GM12878 (cell line): Measurements from ENCODE around the gene ENDOG. TPM values are rescaled to one million over a fixed set of nuclear protein-coding genes. Genes with fewer than 3 reads are reported as not detected.

ENCODE experiments used
- EZH2 ChIP-seq: IDR thresholded peaks from 2 replicates; pipeline ENCODE4 v1.6.1; 2012; ENCODE audit warnings: low read depth, mild to moderate bottlenecking, control low read depth, inconsistent platforms, low read length, borderline replicate concordance; ENCODE audit not compliant: control insufficient read depth
- HDAC6 ChIP-seq: fragments of 200-600 bp; sonication (generic); IDR thresholded peaks from one replicate; pipeline ENCODE4 v1.8.0; 2017; ENCODE audit warnings: antibody characterized with exemption; ENCODE audit not compliant: unreplicated experiment
- NFIC ChIP-seq: IDR thresholded peaks from 2 replicates; pipeline ENCODE4 v1.6.1; 2012; ENCODE audit warnings: low read depth, mild to moderate bottlenecking, inconsistent platforms, low read length, moderate library complexity
- NR2C1 ChIP-seq: fragments of 450-650 bp; IDR thresholded peaks from 2 replicates; pipeline ENCODE4 v1.6.1; 2017; ENCODE audit warnings: antibody characterized with exemption, mild to moderate bottlenecking, moderate library complexity
- RCOR1 ChIP-seq: conservative IDR thresholded peaks from 2 replicates; pipeline ENCODE4 v1.6.1; 2012; ENCODE audit warnings: low read depth, low read length, improper control_type of control experiment
- SP1 ChIP-seq: IDR thresholded peaks from one replicate; pipeline ENCODE4 v1.6.1; 2011; ENCODE audit warnings: low read depth, low read length
- SRF ChIP-seq, 2 experiments: IDR thresholded peaks; 2 replicates each; pipeline ENCODE4 v1.6.1; 2011; ENCODE audit warnings: low read depth in 2 of 2, low read length in 2 of 2, mild to moderate bottlenecking in 1 of 2, moderate library complexity in 1 of 2
- TARDBP ChIP-seq: IDR thresholded peaks from 2 replicates; pipeline ENCODE4 v1.6.1; 2016; ENCODE audit warnings: borderline replicate concordance
- YBX1 ChIP-seq: fragments of 450-650 bp; IDR thresholded peaks from 2 replicates; pipeline ENCODE4 v1.6.1; 2016; ENCODE audit warnings: antibody characterized with exemption
- polyA plus RNA-seq, 11 experiments: library from polyadenylated mRNA; depleted of rRNA in 4 of 11; unstranded in 6 of 11; stranded (reverse) in 5 of 11; fragments of >200 nt; fragmentation: Nextera tagmentation in 4 of 11; fragmentation: Illumina TruSeq in 1 of 11; extraction: Ambion mirVana in 4 of 11; extraction: Trizol in 1 of 11; gene quantifications; 1 replicate in 1 of 11; 2 replicates in 10 of 11; pipeline versions ENCODE4 v1.2.1 to v1.2.3, GENCODE V29; 2011 to 2016; ENCODE audit warnings: inconsistent platforms in 2 of 11, missing spikeins in 2 of 11, low read depth in 1 of 11
- total RNA-seq, 4 experiments: library from RNA; depleted of rRNA in 3 of 4; stranded (reverse); fragments of >200 nt in 3 of 4; fragmentation: Illumina TruSeq in 1 of 4; extraction: Trizol in 1 of 4; gene quantifications; 2 replicates each; pipeline versions ENCODE4 v1.2.1 to v1.2.3, GENCODE V29; 2013 to 2021
- TF ChIP-seq, protein P1 (sequence below): fragments of 450-650 bp; IDR thresholded peaks from 2 replicates; pipeline ENCODE4 v1.6.1; 2017; ENCODE audit warnings: low read depth, mild to moderate bottlenecking, moderate library complexity
- TF ChIP-seq, protein P2 (sequence below): fragments of 450-650 bp; IDR thresholded peaks from 2 replicates; pipeline ENCODE4 v1.6.1; 2017; ENCODE audit warnings: mild to moderate bottlenecking

ENDOG gene
- total and polyA plus RNA-seq, 10 of the 15 experiments (the other 5 are each of a cell fraction or from before 2014, with no cell fraction given), result 0.84 to 29.2 (median 9.0) TPM

GRCh38 chr9:128786681-128787601 is 31.4 kb upstream of the ENDOG start, which contains the start of gene TBC1D13 (continued):
- TF ChIP-seq, protein P1, sequence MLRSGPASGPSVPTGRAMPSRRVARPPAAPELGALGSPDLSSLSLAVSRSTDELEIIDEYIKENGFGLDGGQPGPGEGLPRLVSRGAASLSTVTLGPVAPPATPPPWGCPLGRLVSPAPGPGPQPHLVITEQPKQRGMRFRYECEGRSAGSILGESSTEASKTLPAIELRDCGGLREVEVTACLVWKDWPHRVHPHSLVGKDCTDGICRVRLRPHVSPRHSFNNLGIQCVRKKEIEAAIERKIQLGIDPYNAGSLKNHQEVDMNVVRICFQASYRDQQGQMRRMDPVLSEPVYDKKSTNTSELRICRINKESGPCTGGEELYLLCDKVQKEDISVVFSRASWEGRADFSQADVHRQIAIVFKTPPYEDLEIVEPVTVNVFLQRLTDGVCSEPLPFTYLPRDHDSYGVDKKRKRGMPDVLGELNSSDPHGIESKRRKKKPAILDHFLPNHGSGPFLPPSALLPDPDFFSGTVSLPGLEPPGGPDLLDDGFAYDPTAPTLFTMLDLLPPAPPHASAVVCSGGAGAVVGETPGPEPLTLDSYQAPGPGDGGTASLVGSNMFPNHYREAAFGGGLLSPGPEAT, result peak; percentile 57; the same call in 1 of the 2 replicates
- TF ChIP-seq SP1 (peak; percentile 43), TARDBP (peak; percentile 51; the same call in 1 of the 2 replicates), RCOR1 (no peak), NFIC (no peak), NR2C1 (peak; percentile 66), EZH2 (no peak), SRF (IDR thresholded peaks at IDR 0.05; ENCODE audit: low read depth in 2 of 2, low read length in 2 of 2) (peak; percentile 69 to 70; a peak in 3 of 4 replicates), HDAC6 (no peak), YBX1 (no peak)
- TF ChIP-seq, protein P2, sequence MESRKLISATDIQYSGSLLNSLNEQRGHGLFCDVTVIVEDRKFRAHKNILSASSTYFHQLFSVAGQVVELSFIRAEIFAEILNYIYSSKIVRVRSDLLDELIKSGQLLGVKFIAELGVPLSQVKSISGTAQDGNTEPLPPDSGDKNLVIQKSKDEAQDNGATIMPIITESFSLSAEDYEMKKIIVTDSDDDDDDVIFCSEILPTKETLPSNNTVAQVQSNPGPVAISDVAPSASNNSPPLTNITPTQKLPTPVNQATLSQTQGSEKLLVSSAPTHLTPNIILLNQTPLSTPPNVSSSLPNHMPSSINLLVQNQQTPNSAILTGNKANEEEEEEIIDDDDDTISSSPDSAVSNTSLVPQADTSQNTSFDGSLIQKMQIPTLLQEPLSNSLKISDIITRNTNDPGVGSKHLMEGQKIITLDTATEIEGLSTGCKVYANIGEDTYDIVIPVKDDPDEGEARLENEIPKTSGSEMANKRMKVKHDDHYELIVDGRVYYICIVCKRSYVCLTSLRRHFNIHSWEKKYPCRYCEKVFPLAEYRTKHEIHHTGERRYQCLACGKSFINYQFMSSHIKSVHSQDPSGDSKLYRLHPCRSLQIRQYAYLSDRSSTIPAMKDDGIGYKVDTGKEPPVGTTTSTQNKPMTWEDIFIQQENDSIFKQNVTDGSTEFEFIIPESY, result peak; percentile 89
